Stimulated activated CD8-positive, alpha-beta memory T cell treated with anti-CD3 and anti-CD28 coated beads, Interleukin-7, amount 100 ng/mL, for 1 hour (primary cell): ENCODE measurements around the gene TENM4.
"Not testable (repeated sequence)": the region's sequence is repeated elsewhere in the genome, so short reads cannot be mapped to it uniquely, and the experiment has no call there.

Experiments used
- DNase-seq, 2 donors: peaks; one replicate each; pipeline ENCODE4 v3.0.0-alpha.2; 2020; ENCODE audit warnings: low read depth in 2 of 2

TENM4 gene

GRCh38 chr11:78902771-78903507 lies 537.9 kb downstream of the TENM4 start:
- DNase-seq, result no peak

- DNase-seq, result no peak
These were observed 539.0 kb downstream of the TENM4 start for GRCh38 chr11:78901831-78902230.

GRCh38 chr11:78898266-78898775 lies 542.5 kb downstream of the TENM4 start:
- no peak for DNase-seq

- no peak for DNase-seq
These were observed 546.8 kb downstream of the TENM4 start for GRCh38 chr11:78893996-78894395.

- no peak for DNase-seq
These were observed 551.1 kb downstream of the TENM4 start for GRCh38 chr11:78889698-78890097.

- DNase-seq, result no peak
These were observed 554.2 kb downstream of the TENM4 start for GRCh38 chr11:78886616-78887015.

GRCh38 chr11:78884761-78885160 lies 556.1 kb downstream of the TENM4 start:
- DNase-seq, result no peak

- DNase-seq, result no peak
These were observed 557.3 kb downstream of the TENM4 start for GRCh38 chr11:78883506-78883905.

GRCh38 chr11:78879094-78879980 lies 561.5 kb downstream of the TENM4 start:
- DNase-seq, result not testable (repeated sequence)

- DNase-seq, result no peak
These were observed 562.2 kb downstream of the TENM4 start for GRCh38 chr11:78878631-78879030.

- no peak for DNase-seq
These were observed 564.2 kb downstream of the TENM4 start for GRCh38 chr11:78876676-78877075.

GRCh38 chr11:78870655-78871054 lies 570.2 kb downstream of the TENM4 start:
- no peak for DNase-seq

- no peak for DNase-seq
These were observed 571.5 kb downstream of the TENM4 start for GRCh38 chr11:78869293-78869692.

GRCh38 chr11:78868563-78868962 lies 572.3 kb downstream of the TENM4 start:
- no peak for DNase-seq

GRCh38 chr11:78860720-78861422 lies 580.0 kb downstream of the TENM4 start:
- no peak for DNase-seq

- no peak for DNase-seq
These were observed 583.1 kb downstream of the TENM4 start for GRCh38 chr11:78857688-78858087.

GRCh38 chr11:78856211-78856610 lies 584.6 kb downstream of the TENM4 start:
- no peak for DNase-seq

- no peak for DNase-seq
These were observed 585.7 kb downstream of the TENM4 start for GRCh38 chr11:78855116-78855515.

- DNase-seq, result no peak
These were observed 587.3 kb downstream of the TENM4 start for GRCh38 chr11:78853521-78853920.

GRCh38 chr11:78851878-78852586 lies 588.8 kb downstream of the TENM4 start:
- DNase-seq, result no peak

- no peak for DNase-seq
These were observed 590.8 kb downstream of the TENM4 start for GRCh38 chr11:78850078-78850477.
